ENCODE data around the gene ANKLE1. TPM values are rescaled to one million over a fixed set of nuclear protein-coding genes. Genes with fewer than 3 reads are reported as not detected.

Gene ANKLE1
- total RNA-seq, 2 experiments from 2014 or later, result 2.9 to 3.1 TPM

Other genes with a start within 250 kb of the ANKLE1 start
- 10 to 100 TPM; 32.6 to 41.7 TPM for gene HAUS8, start 206.4 kb upstream of the ANKLE1 start, total RNA-seq
- 10 to 100 TPM; 90.3 to 98.5 TPM for gene MYO9B, start 206.1 kb upstream of the ANKLE1 start, total RNA-seq
- 10 to 100 TPM; 22.6 to 24.5 TPM for gene USE1, start 66.5 kb upstream of the ANKLE1 start, total RNA-seq
- 10 to 100 TPM; 10.9 to 11.7 TPM for gene OCEL1, start 55.7 kb upstream of the ANKLE1 start, total RNA-seq
- 1 to 10 TPM; 7.4 to 7.9 TPM for gene NR2F6, start 36.0 kb upstream of the ANKLE1 start, total RNA-seq
- under 1 TPM in 1 of 2 experiments, not detected in 1; 0.11 TPM for gene USHBP1, start 17.2 kb upstream of the ANKLE1 start, total RNA-seq
- gene BABAM1, start 14.5 kb upstream of the ANKLE1 start, total RNA-seq, result 100 to 1,000 TPM; 109 to 132 TPM
- gene ABHD8, start 21.5 kb downstream of the ANKLE1 start, total RNA-seq, result 1 to 10 TPM; 6.1 to 8.0 TPM
- gene MRPL34, start 24.0 kb downstream of the ANKLE1 start, total RNA-seq, result 10 to 100 TPM; 72.0 to 88.6 TPM
- gene DDA1, start 27.7 kb downstream of the ANKLE1 start, total RNA-seq, result 10 to 100 TPM; 26.2 to 39.6 TPM
- gene ANO8, start 53.0 kb downstream of the ANKLE1 start, total RNA-seq, result 1 to 10 TPM; 4.2 to 4.8 TPM
- gene GTPBP3, start 55.7 kb downstream of the ANKLE1 start, total RNA-seq, result 10 to 100 TPM; 37.3 to 39.8 TPM
- not detected for gene PLVAP, start 95.4 kb downstream of the ANKLE1 start, total RNA-seq
- gene CCDC194, start 112.3 kb downstream of the ANKLE1 start, total RNA-seq, result 1 to 10 TPM in 1 of 2 experiments, under 1 TPM in 1; 0.97 to 1.6 TPM
- 10 to 100 TPM; 62.0 to 70.7 TPM for gene BST2, start 123.7 kb downstream of the ANKLE1 start, total RNA-seq
- 10 to 100 TPM; 27.6 to 32.6 TPM for gene MVB12A, start 138.1 kb downstream of the ANKLE1 start, total RNA-seq
- not detected for gene TMEM221, start 166.8 kb downstream of the ANKLE1 start, total RNA-seq
- gene NXNL1, start 179.0 kb downstream of the ANKLE1 start, total RNA-seq, result not detected
- 1 to 10 TPM; 2.2 to 2.7 TPM for gene SLC27A1, start 188.6 kb downstream of the ANKLE1 start, total RNA-seq
- gene PGLS, start 229.7 kb downstream of the ANKLE1 start, total RNA-seq, result 10 to 100 TPM; 53.1 to 55.5 TPM

All from activated CD4-positive, alpha-beta T cell treated with anti-CD3 and anti-CD28 coated beads for 36 hours (primary cell).